GM21528 (cell line): ENCODE measurements around the gene CDC42EP4.
"Not testable (repeated sequence)": the region's sequence is repeated elsewhere in the genome, so short reads cannot be mapped to it uniquely, and the experiment has no call there.

Experiments
- ATAC-seq: cut with Tn5 transposase; IDR thresholded peaks from one replicate; pipeline ENCODE4 v1.9.1; 2021; ENCODE audit warnings: mild to moderate bottlenecking, moderate library complexity; ENCODE audit not compliant: unreplicated experiment, low FRiP score

CDC42EP4 gene

GRCh38 chr17:73323409-73324159 is 11.8 kb upstream of the CDC42EP4 start:
- ATAC-seq = no peak

DNA sequence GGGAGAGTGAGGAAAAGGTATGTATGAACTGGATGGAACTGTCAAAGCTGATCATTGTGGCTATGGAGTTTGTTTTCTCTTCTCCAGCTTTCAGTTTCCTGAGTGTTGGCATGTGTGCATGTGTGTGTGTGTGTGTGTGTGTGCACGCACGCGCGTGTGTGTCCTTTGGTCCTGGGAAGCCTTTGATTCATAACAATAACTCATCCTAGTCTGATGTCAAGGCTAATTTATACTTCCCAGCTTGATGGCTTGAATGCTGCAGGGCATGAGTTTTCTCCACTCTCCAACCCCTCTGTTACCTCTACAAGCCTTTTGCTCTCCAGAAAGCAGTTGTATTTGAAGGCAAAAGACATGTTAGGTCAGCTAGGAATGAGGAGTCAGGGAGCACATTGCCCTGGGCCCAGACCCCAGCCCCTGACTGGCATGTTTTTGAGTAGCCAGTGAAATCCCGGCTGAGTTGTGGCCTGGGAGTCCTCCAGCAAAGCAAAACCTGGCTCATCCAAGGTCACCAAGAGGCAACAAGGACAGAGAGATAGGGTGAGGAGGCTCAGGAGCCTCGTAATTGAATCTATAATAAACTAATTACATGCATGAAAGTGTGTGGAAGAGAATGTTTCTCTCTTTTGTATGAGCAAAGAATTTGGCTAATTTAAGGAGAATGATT is 8.9 kb upstream of the CDC42EP4 start:
- no peak for ATAC-seq

DNA sequence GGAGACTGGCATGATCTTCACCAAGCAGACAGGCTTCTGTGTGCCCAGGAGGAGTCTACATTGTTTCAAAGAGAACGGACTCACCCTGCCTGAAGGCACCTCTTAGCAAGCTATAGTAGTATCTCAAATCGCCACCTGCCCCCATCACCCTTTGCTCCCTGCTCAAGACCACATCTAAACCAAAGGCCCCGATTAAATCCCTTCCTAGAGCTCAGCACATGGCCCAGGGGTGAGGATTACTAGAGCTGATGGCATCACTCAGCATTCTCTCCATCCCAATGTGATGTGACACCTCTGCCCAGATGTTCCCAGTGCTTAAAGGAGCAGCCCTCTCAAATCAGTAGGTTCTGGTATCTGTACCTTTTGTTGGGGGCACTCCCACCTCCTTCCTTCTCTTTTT is 8.0 kb upstream of the CDC42EP4 start:
- no peak for ATAC-seq

- no peak for ATAC-seq
Measured at GRCh38 chr17:73318836-73319235, 7.0 kb upstream of the CDC42EP4 start.

- ATAC-seq = no peak
Measured at GRCh38 chr17:73318427-73318813, 6.6 kb upstream of the CDC42EP4 start.

- no peak for ATAC-seq
Measured at GRCh38 chr17:73317513-73318426, 6.0 kb upstream of the CDC42EP4 start.

DNA sequence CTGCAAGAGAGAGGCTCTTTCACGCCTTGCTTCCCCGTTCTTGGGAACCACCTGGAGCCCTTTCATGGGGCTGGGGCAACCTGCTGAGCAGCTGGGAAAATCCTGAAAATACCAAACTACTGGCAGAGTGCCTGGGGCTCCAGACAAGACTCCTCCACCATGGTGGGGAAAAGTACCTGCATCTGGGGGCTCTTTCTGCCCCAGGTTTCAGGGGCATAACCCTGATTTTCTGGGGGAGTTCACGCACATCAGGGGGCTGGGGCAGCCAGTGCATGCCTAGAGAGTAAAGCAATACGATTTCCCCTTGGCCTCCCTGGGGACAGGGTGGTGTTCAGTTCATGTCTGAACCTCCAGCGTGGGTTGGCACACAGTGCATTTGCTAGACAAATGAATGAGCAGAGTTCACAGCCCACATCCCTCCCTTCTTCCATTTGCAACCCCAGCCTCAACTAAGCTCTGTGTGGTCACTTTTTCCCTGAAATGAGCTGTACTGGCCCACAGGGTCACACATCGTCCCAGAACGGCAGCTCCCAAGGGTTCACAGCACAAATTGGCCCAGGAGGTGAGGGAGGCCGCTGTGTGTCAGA is 5.2 kb upstream of the CDC42EP4 start:
- ATAC-seq = no peak

GRCh38 chr17:73315471-73315870 is 3.7 kb upstream of the CDC42EP4 start:
- no peak for ATAC-seq

DNA sequence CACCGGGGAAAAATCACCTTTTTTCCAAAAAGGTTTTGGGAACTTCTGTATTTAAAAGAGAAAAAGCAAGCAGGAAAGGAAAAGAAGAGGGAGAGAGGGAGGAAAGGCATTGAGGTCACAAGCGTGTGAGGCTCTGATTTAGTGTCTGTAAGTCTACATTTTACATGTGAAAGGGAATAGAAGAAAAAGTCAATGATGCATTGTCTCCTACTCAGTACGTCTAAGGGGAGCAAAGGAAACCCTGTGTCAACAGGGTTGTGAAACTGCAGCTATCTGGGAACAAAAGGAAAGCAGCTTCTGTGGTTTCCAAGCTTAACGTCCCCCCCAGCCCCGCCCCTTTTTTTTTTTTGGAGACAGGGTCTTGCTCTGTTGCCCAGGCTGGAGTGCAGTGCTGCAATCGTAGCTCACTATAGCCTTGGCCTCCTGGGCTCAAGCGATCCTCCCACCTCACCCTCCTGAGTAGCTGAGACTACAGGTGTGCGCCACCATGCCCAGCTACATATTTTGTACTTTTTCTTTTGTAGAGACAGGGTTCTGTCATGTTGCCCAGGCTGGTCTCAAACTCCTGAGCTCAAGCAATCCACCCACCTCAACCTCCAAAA is 1.8 kb upstream of the CDC42EP4 start:
- no peak for ATAC-seq

GRCh38 chr17:73312887-73313286 is 1.1 kb upstream of the CDC42EP4 start:
- ATAC-seq = not testable (repeated sequence)

- peak; percentile 28 for ATAC-seq
Measured at GRCh38 chr17:73311428-73311780, 397 bp downstream of the CDC42EP4 start.

DNA sequence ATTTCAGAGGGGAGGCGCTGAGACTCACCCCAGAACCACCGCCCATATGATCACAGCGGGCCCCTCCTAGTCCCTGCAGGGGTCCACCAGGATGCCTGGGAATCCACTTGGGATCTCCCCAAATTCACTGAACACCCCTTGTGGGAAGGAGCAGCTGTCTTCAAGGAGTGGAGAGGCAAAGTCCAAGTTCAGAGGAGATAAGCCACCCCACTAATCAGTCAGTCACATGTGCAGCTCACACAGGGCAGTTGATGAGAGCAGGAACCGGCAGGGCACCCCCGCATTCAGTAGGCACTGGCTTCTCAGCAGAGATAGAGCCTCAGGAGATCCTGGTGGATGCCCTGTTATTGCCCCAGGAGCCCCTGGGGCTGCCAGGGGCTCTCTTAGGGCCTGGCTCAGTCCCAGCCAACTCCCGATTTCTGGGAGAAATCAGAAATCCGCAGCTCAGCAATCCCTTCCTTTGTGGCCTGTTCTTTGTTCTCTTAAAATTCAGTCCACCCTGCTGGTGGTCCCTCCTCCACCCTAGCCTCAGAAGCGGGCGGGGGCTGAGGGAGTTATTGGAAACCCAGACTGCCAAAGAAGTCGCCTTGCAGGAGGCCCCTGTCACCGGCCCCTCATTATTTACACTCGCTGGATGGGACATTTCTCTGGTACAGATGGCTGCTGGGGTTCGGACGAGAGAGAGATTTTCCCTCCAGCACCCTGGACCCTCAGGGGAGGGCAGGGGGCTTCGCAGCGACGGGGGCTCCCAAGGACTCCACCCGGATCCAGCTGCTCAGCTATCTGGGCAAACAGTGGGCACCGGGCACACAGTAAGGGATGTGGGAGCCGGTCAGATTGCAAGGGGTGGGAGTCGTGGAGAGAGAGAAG is 1.8 kb downstream of the CDC42EP4 start:
- no peak for ATAC-seq

DNA sequence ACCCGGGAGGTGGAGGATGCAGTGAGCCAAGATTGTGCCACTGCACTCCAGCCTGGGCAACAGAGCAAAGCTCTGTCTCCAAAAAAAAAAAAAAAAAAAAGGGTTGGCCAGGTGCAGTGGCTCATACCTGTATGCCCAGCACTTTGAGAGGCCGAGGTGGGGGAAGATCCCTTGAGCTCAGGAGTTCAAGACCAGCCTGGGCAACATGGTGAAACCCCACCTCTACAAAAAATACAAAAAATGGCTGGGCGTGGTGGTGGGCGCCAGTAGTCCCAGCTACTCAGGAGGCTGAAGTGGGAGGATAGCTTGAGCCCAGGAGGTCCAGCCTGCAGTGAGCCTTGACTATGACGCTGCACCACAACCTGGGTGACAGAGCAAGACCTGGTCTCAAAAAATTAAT is 2.8 kb downstream of the CDC42EP4 start:
- ATAC-seq = not testable (repeated sequence)

DNA sequence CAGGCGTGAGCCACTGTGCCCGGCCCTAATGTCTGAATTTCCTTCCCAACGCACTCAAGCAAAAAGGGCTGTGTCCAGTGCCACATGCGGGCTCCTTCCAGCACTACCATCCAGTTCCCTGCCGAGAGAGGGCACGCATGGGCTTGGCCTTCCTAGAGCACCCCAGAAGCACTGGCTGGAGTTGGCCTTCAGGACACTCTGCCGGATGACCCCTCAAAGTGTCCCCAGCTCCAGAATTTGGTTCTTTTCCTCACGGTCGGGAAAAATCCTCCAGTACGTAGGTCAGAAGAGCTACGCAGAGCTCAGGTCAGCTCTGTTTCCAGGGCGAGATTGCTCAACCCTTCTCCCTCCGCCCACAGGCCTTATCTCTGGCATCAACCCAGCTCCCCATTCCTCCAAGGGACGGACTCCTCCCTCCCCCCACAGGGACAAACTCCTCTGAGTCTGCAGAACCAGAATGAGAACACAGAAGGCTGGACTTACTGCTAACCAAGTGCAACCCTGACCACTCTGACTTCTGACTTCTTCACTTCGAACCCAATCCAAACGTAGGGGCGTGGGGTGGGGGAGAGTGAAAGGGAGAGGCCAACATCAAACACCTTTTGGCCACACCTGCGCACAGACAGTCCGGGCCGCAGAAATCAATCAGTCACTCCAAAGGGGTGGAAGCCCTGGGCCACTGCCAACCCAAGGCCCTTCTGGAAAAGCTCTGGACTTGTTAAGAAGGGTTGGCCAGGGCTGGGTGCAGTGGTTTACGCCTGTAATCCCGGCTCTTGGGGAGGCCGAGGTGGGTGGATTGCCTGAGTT is 3.6 kb downstream of the CDC42EP4 start:
- no peak for ATAC-seq

DNA sequence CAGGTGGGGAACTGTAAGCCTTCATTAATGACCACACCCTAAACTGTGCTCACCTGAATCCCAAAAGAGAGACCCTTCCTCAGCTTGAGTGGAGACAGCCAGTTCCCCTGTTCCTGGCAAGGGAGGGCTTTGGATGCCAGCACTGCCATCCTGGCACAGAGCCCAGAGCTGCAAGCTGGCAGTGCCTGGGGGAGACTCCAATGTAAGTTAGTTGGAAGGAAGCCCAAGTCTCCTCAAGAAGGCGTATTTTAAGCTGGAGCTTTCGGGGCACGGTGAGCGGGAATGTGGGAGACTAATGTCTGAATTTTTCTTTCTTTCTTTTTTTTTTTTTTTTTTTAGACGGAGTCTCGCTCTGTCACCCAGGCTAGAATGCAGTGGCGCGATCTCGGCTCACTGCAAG is 4.7 kb downstream of the CDC42EP4 start:
- ATAC-seq = no peak

DNA sequence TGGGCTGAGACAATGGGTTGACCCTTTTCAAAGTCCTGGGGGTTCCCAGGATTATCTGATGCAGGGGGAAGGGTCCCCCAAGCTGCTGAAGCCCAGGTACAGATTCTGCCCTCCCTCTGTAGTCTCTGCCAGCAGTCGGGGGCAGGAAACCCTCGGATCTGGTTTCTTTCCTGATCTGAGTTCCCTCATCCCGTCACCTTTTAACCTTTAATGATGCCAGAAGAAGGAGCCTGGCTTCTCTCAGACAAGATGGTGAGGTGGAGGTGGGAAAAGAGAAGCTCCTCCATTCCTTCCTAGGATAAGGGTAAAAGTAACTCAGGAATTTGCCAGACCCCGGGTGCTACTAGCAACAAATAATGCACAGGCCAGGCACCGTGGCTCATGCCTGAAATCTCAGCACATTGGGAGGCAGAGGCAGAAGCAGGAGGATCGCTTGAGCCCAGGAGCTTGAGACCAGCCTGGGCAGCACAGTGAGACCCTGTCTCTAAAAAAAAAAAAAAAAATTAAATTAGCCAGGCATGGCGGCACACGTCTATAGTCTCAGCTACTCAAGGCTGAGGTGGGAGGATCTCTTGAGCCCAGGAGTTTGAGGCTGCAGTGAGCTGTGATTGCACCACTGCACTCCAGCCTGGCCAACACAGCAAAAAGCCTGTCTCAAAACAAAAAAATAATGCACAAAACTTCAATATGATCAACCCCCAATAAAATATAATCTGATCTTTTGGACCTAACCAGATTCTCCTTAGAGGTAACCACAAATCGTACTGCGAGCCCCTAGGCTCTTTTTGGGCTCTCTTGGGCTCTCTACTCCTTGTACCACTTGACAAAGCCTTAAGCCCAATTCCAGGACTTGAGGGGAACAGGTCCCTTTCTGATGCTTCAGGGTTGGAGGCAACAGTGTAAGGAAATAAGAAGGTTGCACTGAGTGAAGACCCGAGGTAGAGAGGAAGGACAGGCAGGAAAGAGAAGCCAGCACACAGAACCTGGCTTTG is 5.7 kb downstream of the CDC42EP4 start:
- no peak for ATAC-seq

- ATAC-seq = no peak
Measured at GRCh38 chr17:73304971-73305812, 6.6 kb downstream of the CDC42EP4 start.
